OCI-LY1 (cell line): ENCODE measurements around the gene FBRSL1.

Source experiments
- H2AFZ ChIP-seq: fragments of 200-600 bp; sonication (generic), shearing (Covaris generic); 2 replicates; pipeline ENCODE4 v1.6.0; 2014; ENCODE audit warnings: antibody characterized with exemption, mild to moderate bottlenecking, low read length
- H3F3A ChIP-seq: fragments of 200-600 bp; sonication (generic), shearing (Covaris generic); 2 replicates; pipeline ENCODE4 v1.6.0; 2014; ENCODE audit warnings: mild to moderate bottlenecking, antibody characterized with exemption, low read length, moderate library complexity; ENCODE audit not compliant: insufficient read depth
- H3K27ac ChIP-seq: fragments of 200-600 bp; sonication (generic); 2 replicates; pipeline ENCODE4 v1.5.1; 2014; ENCODE audit warnings: low read length, mixed run types, mild to moderate bottlenecking, low read depth; ENCODE audit not compliant: poor library complexity, severe bottlenecking
- H3K27me3 ChIP-seq: fragments of 200-600 bp; sonication (generic); 2 replicates; pipeline ENCODE4 v1.6.0; 2014; ENCODE audit warnings: antibody characterized with exemption, mild to moderate bottlenecking, low read length, moderate library complexity; ENCODE audit not compliant: insufficient read depth
- H3K36me3 ChIP-seq: fragments of 200-600 bp; sonication (generic); 2 replicates; pipeline ENCODE4 v1.6.1; 2014; ENCODE audit warnings: mild to moderate bottlenecking, antibody characterized with exemption, low read length, moderate library complexity, mixed read lengths; ENCODE audit not compliant: insufficient read depth
- H3K4me1 ChIP-seq: fragments of 200-600 bp; sonication (generic); 2 replicates; pipeline ENCODE4 v1.5.1; 2014; ENCODE audit warnings: mild to moderate bottlenecking, low read length, moderate library complexity; ENCODE audit not compliant: insufficient read depth, severe bottlenecking
- H3K4me2 ChIP-seq: fragments of 200-600 bp; sonication (generic), shearing (Covaris generic); 2 replicates; pipeline ENCODE4 v1.6.1; 2014; ENCODE audit warnings: low read length
- H3K4me3 ChIP-seq: fragments of 200-600 bp; sonication (generic); 2 replicates; pipeline ENCODE4 v1.5.1; 2014; ENCODE audit warnings: low read length, low read depth, mild to moderate bottlenecking, mixed read lengths; ENCODE audit not compliant: poor library complexity, severe bottlenecking
- H3K79me2 ChIP-seq: fragments of 200-600 bp; shearing (Covaris generic); 2 replicates; pipeline ENCODE4 v1.6.1; 2016; ENCODE audit warnings: mixed run types, low read length, mixed read lengths; ENCODE audit not compliant: insufficient read depth
- H3K9ac ChIP-seq: fragments of 200-600 bp; sonication (generic), shearing (Covaris generic); 2 replicates; pipeline ENCODE4 v1.6.1; 2014; ENCODE audit warnings: mild to moderate bottlenecking, low read length, mixed read lengths
- H3K9me2 ChIP-seq: fragments of 200-600 bp; sonication (generic), shearing (Covaris generic); 2 replicates; pipeline ENCODE4 v1.6.1; 2014; ENCODE audit warnings: low read depth, mild to moderate bottlenecking, low read length, mixed read lengths
- H3K9me3 ChIP-seq: fragments of 200-600 bp; shearing (Covaris generic); 2 replicates; pipeline ENCODE4 v1.6.1; 2014; ENCODE audit warnings: low read length, mixed read lengths
- H4K20me1 ChIP-seq: fragments of 200-600 bp; sonication (generic), shearing (Covaris generic); 2 replicates; pipeline ENCODE4 v1.6.0; 2016; ENCODE audit warnings: mild to moderate bottlenecking, low read length; ENCODE audit not compliant: insufficient read depth
- CTCF ChIP-seq: fragments of 200-600 bp; sonication (generic), shearing (Covaris generic); IDR thresholded peaks from 2 replicates; pipeline ENCODE4 v1.5.1; 2017; ENCODE audit warnings: mild to moderate bottlenecking, antibody characterized with exemption, low read length, moderate library complexity, mixed read lengths
- EZH2 ChIP-seq: fragments of 200-600 bp; sonication (generic), shearing (Covaris generic); IDR thresholded peaks from 2 replicates; pipeline ENCODE4 v1.8.0; 2017; ENCODE audit warnings: borderline replicate concordance, mixed run types, mild to moderate bottlenecking, antibody characterized with exemption, low read length, moderate library complexity, mixed read lengths

FBRSL1 gene

GRCh38 chr12:132489078-132489601 is 811 bp upstream of the FBRSL1 start:
- Histone ChIP-seq H2AFZ (no peak overlapping the region), H3K4me3 (peak overlapping the region; percentile 68), H3K36me3 (no peaks in the 10 kb centered on the region; the same call in 1 of the 2 replicates), H3K27ac (no peak overlapping the region), H3K9me2 (no peaks in the 10 kb centered on the region), H3K27me3 (peaks cover 13% of the 10 kb centered on the region; the same call in 1 of the 2 replicates), H3K4me1 (peaks cover 26% of the 10 kb centered on the region), H3K79me2 (no peaks in the 10 kb centered on the region), H3F3A (no peaks in the 10 kb centered on the region), H3K9me3 (no peaks in the 10 kb centered on the region), H3K9ac (peak overlapping the region; percentile 71), H4K20me1 (no peaks in the 10 kb centered on the region), H3K4me2 (peak overlapping the region; percentile 94)
- TF ChIP-seq EZH2, result no peak
- TF ChIP-seq CTCF, result no peak

GRCh38 chr12:132490422-132491137 is 629 bp downstream of the FBRSL1 start:
- peak overlapping the region; percentile 64 for H3K4me3 ChIP-seq
- TF ChIP-seq CTCF (no peak), EZH2 (no peak)
- no peaks in the 10 kb centered on the region for H3K9me3 ChIP-seq
- peaks cover 26% of the 10 kb centered on the region for H3K4me1 ChIP-seq
- H3K36me3 ChIP-seq, result no peaks in the 10 kb centered on the region; the same call in 1 of the 2 replicates
- H2AFZ ChIP-seq, result no peak overlapping the region
- no peaks in the 10 kb centered on the region for H3K9me2 ChIP-seq
- H3K4me2 ChIP-seq, result peak overlapping the region; percentile 93
- H3F3A ChIP-seq, result no peaks in the 10 kb centered on the region
- H3K27me3 ChIP-seq, result peaks cover 4% of the 10 kb centered on the region; the same call in 1 of the 2 replicates
- peak overlapping the region; percentile 57; the same call in 1 of the 2 replicates for H3K9ac ChIP-seq
- no peaks in the 10 kb centered on the region for H3K79me2 ChIP-seq
- H4K20me1 ChIP-seq, result no peaks in the 10 kb centered on the region
- H3K27ac ChIP-seq, result no peak overlapping the region

GRCh38 chr12:132491138-132491663 is 1.2 kb downstream of the FBRSL1 start:
- TF ChIP-seq EZH2 (no peak), CTCF (no peak)
- H3K4me1 ChIP-seq, result peaks cover 26% of the 10 kb centered on the region
- H2AFZ ChIP-seq, result no peak overlapping the region
- H4K20me1 ChIP-seq, result no peaks in the 10 kb centered on the region
- no peaks in the 10 kb centered on the region; the same call in 1 of the 2 replicates for H3K27me3 ChIP-seq
- H3K9me3 ChIP-seq, result no peaks in the 10 kb centered on the region
- H3K9me2 ChIP-seq, result no peaks in the 10 kb centered on the region
- peak overlapping the region; percentile 64 for H3K4me3 ChIP-seq
- no peaks in the 10 kb centered on the region for H3F3A ChIP-seq
- H3K9ac ChIP-seq, result peak overlapping the region; percentile 57; the same call in 1 of the 2 replicates
- no peaks in the 10 kb centered on the region for H3K79me2 ChIP-seq
- H3K4me2 ChIP-seq, result peak overlapping the region; percentile 93
- H3K36me3 ChIP-seq, result no peaks in the 10 kb centered on the region; the same call in 1 of the 2 replicates
- no peak overlapping the region for H3K27ac ChIP-seq
